D721Med (cell line): ENCODE data around the gene EDC4.
"Not testable (repeated sequence)": the region's sequence is repeated elsewhere in the genome, so short reads cannot be mapped to it uniquely, and the experiment has no call there.

Source experiments
- DNase-seq: peaks from one replicate; pipeline ENCODE4 v3.0.0; 2011; ENCODE audit warnings: low spot score; ENCODE audit not compliant: insufficient read length
- FAIRE-seq: peaks from 2 replicates; lab custom pipeline; 2011; peaks lifted over from hg19 to GRCh38; lab: Jason Lieb, UNC
- TF ChIP-seq, protein P1 (sequence below): IDR thresholded peaks from 2 replicates; pipeline ENCODE4 v1.5.1; 2012; ENCODE audit warnings: mild to moderate bottlenecking, control low read depth; ENCODE audit not compliant: insufficient read depth; ENCODE audit errors: missing control alignments

Gene EDC4

DNA sequence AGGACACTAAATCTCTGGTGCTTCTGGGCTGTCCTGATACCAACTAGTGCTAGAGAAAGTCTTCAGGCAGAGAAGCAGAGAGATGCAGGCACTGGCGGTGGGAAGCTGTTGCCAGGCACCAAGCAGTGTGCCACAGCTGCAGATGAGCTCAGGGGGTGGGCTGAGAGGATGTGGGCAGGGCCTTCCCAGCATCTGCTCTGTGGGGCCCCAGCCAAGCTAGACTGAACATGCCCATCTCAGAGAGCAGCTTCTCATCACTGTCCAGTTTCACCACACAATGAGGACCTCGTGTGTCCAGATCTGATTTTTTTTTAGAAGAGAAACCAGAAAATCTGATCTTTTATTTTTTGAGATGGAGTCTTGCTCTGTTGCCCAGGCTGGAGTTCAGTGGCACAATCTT is 37.3 kb downstream of the EDC4 start:
- TF ChIP-seq, protein P1, sequence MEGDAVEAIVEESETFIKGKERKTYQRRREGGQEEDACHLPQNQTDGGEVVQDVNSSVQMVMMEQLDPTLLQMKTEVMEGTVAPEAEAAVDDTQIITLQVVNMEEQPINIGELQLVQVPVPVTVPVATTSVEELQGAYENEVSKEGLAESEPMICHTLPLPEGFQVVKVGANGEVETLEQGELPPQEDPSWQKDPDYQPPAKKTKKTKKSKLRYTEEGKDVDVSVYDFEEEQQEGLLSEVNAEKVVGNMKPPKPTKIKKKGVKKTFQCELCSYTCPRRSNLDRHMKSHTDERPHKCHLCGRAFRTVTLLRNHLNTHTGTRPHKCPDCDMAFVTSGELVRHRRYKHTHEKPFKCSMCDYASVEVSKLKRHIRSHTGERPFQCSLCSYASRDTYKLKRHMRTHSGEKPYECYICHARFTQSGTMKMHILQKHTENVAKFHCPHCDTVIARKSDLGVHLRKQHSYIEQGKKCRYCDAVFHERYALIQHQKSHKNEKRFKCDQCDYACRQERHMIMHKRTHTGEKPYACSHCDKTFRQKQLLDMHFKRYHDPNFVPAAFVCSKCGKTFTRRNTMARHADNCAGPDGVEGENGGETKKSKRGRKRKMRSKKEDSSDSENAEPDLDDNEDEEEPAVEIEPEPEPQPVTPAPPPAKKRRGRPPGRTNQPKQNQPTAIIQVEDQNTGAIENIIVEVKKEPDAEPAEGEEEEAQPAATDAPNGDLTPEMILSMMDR: no peak
- DNase-seq (no peak), FAIRE-seq (no peak)

DNA sequence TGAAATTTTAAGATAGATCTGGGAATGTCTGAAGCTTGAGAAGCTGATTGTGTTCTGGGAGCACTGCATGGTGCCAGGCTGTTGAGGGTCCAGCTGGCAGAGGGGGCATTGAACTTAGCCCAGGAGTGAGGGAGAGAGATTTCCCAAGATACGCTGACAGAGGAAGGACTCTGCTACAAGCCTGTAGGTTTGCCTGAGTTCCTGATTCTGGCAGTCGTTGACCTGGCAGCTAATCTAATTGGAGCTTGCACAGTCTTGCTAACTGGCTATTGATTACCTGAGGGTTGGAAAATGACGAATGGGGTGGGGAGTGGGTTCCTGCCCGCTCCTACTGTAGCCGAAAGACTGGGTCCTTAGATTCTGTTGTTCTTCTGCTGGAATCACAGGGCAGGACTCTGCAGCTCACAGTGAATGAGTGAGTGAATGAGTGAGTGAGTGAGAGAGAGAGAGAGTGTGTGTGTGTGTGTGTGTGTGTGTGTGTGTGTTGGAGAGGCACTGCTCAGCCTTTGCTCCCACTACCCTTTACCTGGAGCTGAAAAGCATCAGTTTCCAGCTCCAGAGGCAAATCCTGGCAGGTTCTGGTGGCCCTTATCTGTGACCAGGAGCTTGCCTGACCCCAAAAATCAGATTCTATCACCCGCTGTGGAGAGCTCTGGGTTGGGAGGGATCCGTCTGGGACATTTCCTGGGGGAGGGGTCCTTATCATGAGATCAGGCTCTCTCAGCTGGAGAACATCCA is 42.1 kb downstream of the EDC4 start:
- DNase-seq (no peak), FAIRE-seq (no peak)

DNA sequence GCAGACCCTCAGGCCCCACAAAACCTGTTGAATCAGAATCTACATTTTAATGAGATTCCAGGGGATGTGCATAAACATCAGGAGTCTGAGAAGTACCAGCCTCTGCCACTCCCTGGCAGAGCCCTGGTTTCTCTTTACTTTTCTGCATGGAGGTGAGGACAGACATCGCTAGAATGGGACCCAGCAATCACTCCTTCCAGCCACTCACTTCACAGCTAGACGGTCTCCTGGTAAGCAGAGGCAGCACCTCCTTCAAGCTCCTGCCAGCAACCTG is 42.6 kb downstream of the EDC4 start:
- FAIRE-seq, DNase-seq: not testable (repeated sequence)

More for the DNA sequence above, 42.1 kb downstream of the EDC4 start:
- TF ChIP-seq, protein P1: no peak

DNA sequence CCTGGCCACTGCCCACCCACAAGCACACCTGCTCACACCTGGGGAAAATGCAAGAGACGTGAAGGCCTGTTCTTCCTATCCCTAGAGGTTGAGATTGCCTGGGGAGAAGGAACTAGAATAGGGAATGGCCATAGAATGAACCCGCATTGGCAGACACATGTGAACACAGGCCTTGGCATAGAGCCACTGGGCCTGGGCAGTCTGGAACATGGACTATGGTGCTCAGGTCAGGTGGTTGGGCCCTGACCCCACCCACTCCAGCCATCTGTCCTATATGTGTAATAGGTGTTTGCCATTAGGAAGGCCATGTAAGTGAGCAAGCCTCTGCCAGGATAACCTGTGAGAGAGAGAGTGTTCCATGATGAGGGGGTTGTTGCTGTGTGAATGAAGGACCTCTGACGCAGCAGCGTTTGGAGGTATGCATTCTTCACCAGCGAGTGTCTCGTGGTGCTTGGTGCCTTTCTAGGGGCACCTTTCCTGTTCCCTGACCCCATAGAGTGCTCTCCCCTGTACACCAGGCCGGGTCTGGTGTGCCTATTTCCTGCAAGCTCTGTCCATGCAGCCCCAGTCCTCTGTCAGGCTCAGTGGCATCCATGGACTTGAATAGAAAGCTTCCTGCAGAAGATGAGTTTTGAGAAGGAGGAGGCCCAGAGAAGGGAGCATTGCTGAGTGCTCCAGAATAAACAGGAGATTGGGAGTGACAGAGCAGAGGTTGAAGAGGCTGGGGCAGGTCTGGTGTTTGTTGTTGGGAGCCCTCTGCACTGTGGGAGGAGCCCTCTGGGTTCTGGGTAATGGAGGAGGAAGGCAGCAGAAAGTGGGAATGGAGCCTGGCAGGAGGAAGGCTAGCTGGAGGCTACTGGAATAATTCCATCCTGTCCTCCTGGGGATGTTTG is 43.2 kb downstream of the EDC4 start:
- no peak for DNase-seq
- TF ChIP-seq, protein P1: no peak
- no peak for FAIRE-seq

DNA sequence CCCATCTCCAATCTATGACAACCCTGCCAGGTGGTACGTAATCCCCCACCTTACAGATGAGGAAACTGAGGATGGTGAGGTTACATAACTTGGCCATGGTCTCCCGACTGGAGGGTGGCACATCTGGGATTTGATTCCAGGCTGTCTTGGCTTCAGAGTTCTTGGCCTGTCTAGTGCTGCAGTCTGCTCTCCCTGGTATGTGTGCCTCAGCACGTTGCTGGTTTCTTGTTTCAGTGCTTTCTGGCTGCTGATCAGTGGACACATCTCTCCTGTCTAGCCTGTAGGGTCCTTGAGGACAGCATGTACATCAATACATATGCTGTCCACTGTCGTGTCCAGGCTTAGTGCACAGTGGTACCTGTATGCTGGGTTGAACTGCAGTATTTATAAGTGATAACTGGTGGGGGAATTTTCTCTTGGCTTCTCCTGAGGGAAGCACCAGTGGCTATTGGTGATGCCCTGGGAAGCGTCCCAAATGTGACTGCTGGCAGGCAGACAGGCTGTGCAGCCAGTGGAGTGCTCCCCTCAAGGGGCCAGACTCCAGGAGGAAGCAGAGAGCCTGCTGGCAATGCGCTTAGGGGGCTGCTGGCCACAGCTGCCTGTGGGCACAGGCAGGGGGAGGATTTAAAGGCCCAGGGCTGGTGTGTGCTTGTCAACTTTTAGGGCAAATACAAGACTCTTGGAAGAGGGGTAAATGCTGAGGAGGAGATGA is 44.4 kb downstream of the EDC4 start:
- no peak for DNase-seq
- TF ChIP-seq, protein P1: no peak
- FAIRE-seq: no peak

DNA sequence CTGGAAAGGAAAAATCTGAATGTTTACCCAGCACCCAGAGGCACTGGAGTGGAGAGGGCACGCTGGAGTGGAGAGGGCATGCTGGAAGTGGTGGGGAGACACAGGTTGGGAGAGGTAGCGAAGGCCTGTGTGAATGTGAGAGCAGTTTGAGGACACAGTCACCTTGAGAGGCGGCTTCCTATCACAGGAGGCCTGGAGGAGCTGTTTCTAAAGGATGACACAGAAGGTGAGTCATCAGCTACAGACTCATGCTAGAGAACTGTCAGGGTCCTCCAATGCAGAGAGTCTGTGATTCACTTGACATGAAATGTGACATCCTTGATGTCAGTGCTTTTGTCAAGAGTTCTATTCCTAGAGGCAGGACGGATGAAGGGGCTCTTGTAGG is 45.0 kb downstream of the EDC4 start:
- no peak for DNase-seq
- TF ChIP-seq, protein P1: no peak

DNA sequence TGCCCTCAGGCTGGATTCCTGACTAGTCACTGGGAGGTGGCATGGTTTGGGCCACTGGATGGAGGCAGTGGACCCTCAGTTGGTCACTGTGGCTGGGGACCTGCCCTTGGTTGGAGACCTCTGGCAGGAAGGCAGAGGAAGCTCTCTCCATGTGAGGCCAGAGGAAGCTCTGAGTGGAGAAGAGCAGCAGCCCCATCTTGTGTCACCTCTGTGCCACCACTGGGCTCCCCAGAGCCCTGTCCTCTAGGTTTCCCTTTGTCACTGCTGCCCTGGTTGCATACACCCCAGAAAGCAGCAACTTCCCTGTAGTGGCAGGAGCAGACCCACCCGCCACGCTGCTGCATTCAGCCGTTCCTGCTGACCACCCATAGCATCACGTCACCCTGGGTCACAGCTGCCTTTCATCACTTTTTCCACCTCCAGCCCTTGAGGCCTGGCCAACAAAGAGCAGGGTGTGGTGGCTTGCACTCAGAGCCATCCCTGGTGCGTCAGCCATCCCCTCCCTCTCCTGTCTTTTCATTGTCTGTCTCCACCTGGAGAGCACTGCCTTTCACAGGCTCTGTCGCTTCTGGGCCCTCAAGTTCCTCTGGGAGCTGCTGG is 46.9 kb downstream of the EDC4 start:
- DNase-seq: no peak
- TF ChIP-seq, protein P1: peak; percentile 6
- no peak for FAIRE-seq

More for the DNA sequence above, 45.0 kb downstream of the EDC4 start:
- FAIRE-seq: no peak
